Epithelial cell of esophagus (primary cell): ENCODE measurements around the gene TNPO3.

ENCODE experiments used
- DNase-seq: peaks from one replicate; pipeline ENCODE4 v3.0.0; 2010; ENCODE audit warnings: low read depth
- H3K4me3 ChIP-seq: 2 replicates; pipeline ENCODE4 v1.5.1; 2011; ENCODE audit warnings: mild to moderate bottlenecking, low read length, control low read depth
- CTCF ChIP-seq: IDR thresholded peaks from 2 replicates; pipeline ENCODE4 v1.5.1; 2011; ENCODE audit warnings: low read depth, mild to moderate bottlenecking, low read length, control low read depth, inconsistent platforms; ENCODE audit not compliant: insufficient read depth; ENCODE audit errors: missing control alignments

TNPO3 gene

DNA sequence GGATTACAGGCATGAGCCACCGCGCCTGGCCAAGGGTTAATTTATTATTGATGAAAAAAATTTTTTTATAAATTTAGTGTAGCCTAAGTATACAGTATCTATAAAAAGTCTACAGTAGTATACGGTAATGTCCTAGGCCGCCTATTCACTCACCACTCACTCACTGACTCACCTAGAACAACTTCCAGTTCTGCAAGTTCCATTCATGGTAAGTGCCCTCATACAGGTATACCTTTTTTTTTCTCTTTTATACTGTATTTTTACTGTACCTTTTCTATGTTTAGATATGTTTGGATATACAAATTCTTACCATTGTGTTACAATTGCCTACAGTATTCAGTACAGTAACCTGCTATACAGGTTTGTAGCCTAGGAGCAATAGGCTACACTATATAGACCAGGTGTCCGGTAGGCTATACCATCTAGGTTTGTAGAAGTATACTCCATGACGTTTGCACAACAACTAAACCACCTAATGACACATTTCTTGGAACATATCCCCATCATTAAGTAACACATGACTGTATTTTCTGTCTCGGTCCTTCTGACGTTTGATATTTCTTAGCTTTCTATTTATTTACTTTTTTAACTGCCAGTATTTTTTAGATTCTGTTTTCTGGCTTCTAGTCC, 93.8 kb downstream of the TNPO3 start:
- TF ChIP-seq CTCF = no peak
- peak; percentile 92 for DNase-seq

DNA sequence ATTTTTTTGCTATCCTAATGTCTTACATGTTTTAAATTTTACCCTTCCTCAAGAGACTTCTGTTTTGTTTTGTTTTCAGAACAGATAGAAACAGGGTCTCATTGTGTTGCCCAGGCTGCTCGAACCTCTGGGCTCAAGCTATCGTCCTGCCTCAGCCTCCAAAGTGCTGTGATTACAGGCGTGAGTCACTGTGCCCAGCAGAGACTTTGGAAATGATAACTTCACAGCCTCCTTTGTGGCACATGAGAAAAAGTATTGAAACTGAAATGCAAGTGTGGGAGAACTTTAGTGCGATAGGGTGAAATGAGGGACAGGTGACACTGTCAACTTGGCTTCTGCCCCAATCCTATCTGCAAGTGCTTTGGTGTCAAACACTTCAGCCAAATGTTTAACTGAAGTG, 95.6 kb downstream of the TNPO3 start:
- TF ChIP-seq CTCF = no peak
- DNase-seq = no peak
- H3K4me3 ChIP-seq = no peak overlapping the region

More for the DNA sequence above, 93.8 kb downstream of the TNPO3 start:
- H3K4me3 ChIP-seq = no peak overlapping the region

DNA sequence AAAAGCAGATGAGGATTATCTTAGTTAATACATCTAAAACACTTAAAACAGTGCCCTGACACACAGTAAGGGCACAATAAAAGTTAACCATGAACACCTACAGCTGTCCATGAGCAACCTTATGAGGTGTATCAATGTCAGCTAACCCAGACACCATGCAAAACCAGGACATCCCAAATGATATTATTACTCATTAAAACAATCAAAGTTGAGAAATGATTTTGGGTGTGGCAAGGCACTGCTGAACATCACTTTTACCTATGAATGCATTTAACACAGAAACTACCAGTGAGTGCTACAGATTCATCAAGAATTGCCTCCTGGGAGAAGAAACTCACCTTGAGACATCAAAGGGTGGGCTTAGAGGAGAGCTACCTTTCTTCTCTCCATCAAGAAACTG, 98.9 kb downstream of the TNPO3 start:
- peak; percentile 67 for DNase-seq
- no peak overlapping the region for H3K4me3 ChIP-seq
- TF ChIP-seq CTCF = no peak

DNA sequence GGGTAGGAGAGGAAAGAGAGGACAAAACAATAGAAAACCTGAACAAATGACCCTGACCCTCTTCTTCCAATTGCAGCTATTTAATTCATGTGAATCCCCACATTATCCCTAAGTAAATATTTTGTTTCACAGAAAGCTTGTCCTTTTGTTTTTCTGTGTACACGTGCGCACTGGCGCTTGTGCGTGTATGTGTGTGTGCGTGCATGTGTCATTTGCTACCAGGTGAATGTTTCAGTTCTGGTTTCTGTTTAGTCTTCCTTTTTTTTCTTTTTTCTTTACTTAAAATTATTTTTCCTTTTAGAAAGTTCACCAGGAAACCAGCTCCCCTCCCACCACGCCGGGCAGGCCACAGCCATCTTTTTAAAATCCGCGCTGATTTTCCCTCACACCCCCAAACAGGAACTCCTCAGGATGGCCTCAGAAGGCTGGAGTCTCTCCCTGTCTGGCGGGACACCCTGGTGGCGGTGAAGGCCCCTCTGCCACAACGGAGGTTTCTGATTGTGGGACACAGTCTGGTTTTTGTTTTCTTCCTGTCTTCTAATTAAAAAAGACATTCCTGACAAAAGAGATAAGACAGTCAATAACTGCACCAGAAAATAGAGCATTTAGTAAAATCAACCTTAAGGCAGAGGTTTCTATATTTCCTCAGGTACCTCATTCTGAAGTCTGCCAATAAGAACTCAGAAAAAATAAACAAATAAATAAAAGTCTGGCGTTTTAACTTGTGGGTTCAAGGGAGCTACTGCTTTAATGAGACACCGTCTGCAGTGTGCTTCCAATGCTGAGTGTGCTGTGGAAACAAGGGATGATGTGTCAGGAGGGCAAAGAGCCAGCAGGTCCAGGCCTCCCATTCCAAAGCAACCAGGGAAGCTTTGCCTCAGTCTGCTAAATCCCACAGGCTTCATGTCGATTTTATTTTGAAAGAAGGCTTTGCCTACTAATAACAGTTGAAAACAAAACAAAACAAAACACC, 99.8 kb downstream of the TNPO3 start:
- DNase-seq = peak; percentile 66
- no peak for TF ChIP-seq CTCF

GRCh38 chr7:128954150-128954549, 100.8 kb downstream of the TNPO3 start:
- no peak for TF ChIP-seq CTCF
- DNase-seq = no peak
- H3K4me3 ChIP-seq = no peak overlapping the region

More for the DNA sequence above, 99.8 kb downstream of the TNPO3 start:
- H3K4me3 ChIP-seq = no peak overlapping the region

- no peak for TF ChIP-seq CTCF
- DNase-seq = no peak
- no peak overlapping the region for H3K4me3 ChIP-seq
These were observed 103.6 kb downstream of the TNPO3 start for GRCh38 chr7:128951296-128951695.
